Breast epithelium (tissue), 3 donors: ENCODE measurements around the gene FDXACB1.

ENCODE experiments used
- CTCF ChIP-seq, 3 donors: fragments of 450-650 bp; IDR thresholded peaks; one replicate each; pipeline ENCODE4 v1.5.1; 2016 to 2017; ENCODE audit warnings: antibody characterized with exemption in 3 of 3, mild to moderate bottlenecking in 3 of 3, moderate library complexity in 3 of 3
- POLR2A ChIP-seq: fragments of 450-650 bp; IDR thresholded peaks from one replicate; pipeline ENCODE4 v1.6.1; 2016; ENCODE audit warnings: antibody characterized with exemption, mild to moderate bottlenecking, moderate library complexity
- POLR2AphosphoS5 ChIP-seq, 3 donors: sonication (generic); formaldehyde crosslinking; IDR thresholded peaks; one replicate each; pipeline ENCODE4 v1.6.1; 2017; ENCODE audit warnings: antibody characterized with exemption in 3 of 3

GRCh38 chr11:111922803-111923202 is 43.8 kb upstream of the FDXACB1 start:
- TF ChIP-seq CTCF (IDR thresholded peaks at IDR 0.05) (no peak), POLR2A (no peak), POLR2AphosphoS5 (IDR thresholded peaks at IDR 0.05) (no peak)
